Hindlimb muscle (tissue), 1 donor: Measurements from ENCODE around the gene CCDC134. TPM values are rescaled to one million over a fixed set of nuclear protein-coding genes. Genes with fewer than 3 reads are reported as not detected.

Experiments
- DNase-seq: peaks from one replicate; pipeline ENCODE4 v3.0.0-alpha.2; 2013
- polyA plus RNA-seq: library from polyadenylated mRNA; unstranded; fragments of 120-200 nt; gene quantifications from one replicate; pipeline ENCODE4 v1.2.1, GENCODE V29; 2013; ENCODE audit not compliant: insufficient read length

The CCDC134 gene
- polyA plus RNA-seq, 1 donor = 10.2 TPM

- DNase-seq = no peak
These were observed 13.1 kb upstream of the CCDC134 start for GRCh38 chr22:41787331-41787730.

GRCh38 chr22:41793871-41794270 lies 6.6 kb upstream of the CCDC134 start:
- no peak for DNase-seq

- DNase-seq = no peak
These were observed 1.7 kb upstream of the CCDC134 start for GRCh38 chr22:41798736-41799135.

GRCh38 chr22:41799486-41800347 lies 762 bp upstream of the CCDC134 start:
- peak; percentile 43 for DNase-seq

- DNase-seq = no peak
These were observed 804 bp downstream of the CCDC134 start for GRCh38 chr22:41801147-41801819.

GRCh38 chr22:41801886-41802285 lies 1.4 kb downstream of the CCDC134 start:
- no peak for DNase-seq

GRCh38 chr22:41805639-41806038 lies 5.2 kb downstream of the CCDC134 start:
- no peak for DNase-seq

GRCh38 chr22:41808400-41808799 lies 7.9 kb downstream of the CCDC134 start:
- DNase-seq = no peak

GRCh38 chr22:41810022-41810421 lies 9.5 kb downstream of the CCDC134 start:
- no peak for DNase-seq

GRCh38 chr22:41812805-41813545 lies 12.5 kb downstream of the CCDC134 start:
- DNase-seq = no peak

GRCh38 chr22:41813726-41814410 lies 13.4 kb downstream of the CCDC134 start:
- DNase-seq = no peak

- no peak for DNase-seq
These were observed 15.2 kb downstream of the CCDC134 start for GRCh38 chr22:41815716-41816115.

- DNase-seq = no peak
These were observed 15.8 kb downstream of the CCDC134 start for GRCh38 chr22:41816241-41816640.

GRCh38 chr22:41816871-41817270 lies 16.4 kb downstream of the CCDC134 start:
- DNase-seq = no peak

- DNase-seq = no peak
These were observed 17.5 kb downstream of the CCDC134 start for GRCh38 chr22:41818011-41818410.

GRCh38 chr22:41818596-41818995 lies 18.1 kb downstream of the CCDC134 start:
- no peak for DNase-seq

GRCh38 chr22:41819257-41819656 lies 18.8 kb downstream of the CCDC134 start:
- DNase-seq = no peak

GRCh38 chr22:41820447-41820846 lies 20.0 kb downstream of the CCDC134 start:
- DNase-seq = no peak

- no peak for DNase-seq
These were observed 21.2 kb downstream of the CCDC134 start for GRCh38 chr22:41821471-41822316.

GRCh38 chr22:41822317-41823057 lies 22.0 kb downstream of the CCDC134 start:
- no peak for DNase-seq

GRCh38 chr22:41823797-41824196 lies 23.3 kb downstream of the CCDC134 start:
- no peak for DNase-seq
